Endothelial cell of hepatic sinusoid (primary cell): ENCODE measurements around the gene TREML1.

Experiments
- in situ Hi-C: cut with HindIII; loops from 2 replicates; pipeline ENCODE4 v1.10.0; 2017; ENCODE audit warnings: low sequenced_read_pairs

TREML1 gene

DNA sequence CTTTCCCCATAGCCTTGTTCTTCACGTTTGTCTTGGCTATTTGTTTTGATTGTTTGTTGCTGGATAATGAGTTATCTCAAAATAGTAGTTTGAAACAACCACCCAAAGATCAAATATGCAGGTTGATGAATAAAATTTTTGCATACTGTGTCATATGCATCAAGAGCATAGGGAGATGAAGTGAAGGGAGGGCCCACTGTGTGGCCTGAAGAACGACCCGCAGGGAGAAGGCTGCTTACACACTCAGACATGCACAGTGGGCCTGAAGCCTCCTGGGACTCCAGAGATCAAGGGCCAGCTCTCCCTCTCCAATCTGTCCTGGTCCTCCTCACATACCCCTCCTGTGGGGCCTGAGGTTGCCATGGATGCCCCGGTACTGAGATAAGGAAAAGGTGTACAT is 25.0 kb upstream of the TREML1 start:
- in situ Hi-C loops: loop anchor here (5.0 kb wide), 1 partner anchor 82 kb away; no protein-coding TSS in a partner anchor

DNA sequence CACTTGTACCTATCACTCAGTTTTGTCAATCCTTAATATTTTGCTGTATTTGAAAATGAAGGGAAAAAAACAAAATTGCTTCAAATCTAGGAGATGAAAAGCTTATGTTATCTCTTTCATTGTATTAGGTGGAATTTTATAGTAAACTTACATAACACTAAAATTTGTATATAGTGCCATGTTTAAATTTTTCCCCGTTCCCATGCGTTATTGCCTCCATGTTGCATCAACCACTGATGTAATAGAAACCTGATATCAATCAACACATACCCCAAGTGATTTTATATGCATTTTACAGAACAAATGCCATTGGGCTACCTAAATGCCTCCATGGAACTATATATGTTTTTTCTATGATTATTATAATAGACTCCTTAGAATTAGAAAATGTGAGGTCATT is 23.5 kb upstream of the TREML1 start:
- in situ Hi-C loops: loop anchor here (5.0 kb wide), 1 partner anchor 80 kb away; no protein-coding TSS in a partner anchor

DNA sequence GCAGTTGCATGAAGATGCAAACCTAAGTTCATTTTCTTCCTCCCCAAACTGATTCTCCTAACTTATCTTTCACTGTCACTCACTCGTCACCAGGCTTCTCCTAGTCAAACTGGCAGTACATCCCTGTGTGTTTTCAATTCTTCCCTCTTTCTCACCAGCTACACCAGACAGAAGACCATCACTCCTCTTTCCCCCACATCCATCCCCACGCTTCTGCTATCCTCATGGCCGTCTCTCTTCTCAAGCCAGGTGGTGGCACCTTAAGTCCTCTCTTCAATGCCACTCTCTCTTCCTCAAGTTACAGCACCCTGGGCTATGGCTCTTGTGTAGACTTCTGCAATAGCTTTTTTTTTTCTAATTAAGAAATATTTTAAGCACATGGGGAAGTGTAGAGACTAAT is 23.1 kb upstream of the TREML1 start:
- in situ Hi-C loops: loop anchor here (5.0 kb wide), 1 partner anchor 80 kb away; no protein-coding TSS in a partner anchor

DNA sequence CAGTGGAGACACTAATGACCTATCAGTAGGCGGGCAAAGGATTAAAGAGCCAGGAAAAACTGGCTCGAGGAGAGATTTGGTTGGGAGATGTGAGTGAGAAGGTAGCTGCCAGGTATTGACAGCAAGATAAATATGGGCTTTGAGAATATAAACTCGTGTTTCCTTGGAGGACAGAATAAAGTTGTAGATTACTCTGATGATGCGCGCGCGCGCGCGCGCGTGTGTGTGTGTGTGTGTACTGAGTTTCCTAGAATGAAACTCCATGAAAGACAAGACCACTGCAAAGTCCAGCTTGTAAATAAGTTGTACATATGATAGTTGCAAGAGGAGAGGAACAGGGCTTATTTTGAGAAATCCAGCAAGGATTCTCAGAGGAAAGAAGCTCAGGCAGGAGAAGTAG is 22.0 kb upstream of the TREML1 start:
- in situ Hi-C loops: loop anchor here (5.0 kb wide), 1 partner anchor 79 kb away; no protein-coding TSS in a partner anchor

DNA sequence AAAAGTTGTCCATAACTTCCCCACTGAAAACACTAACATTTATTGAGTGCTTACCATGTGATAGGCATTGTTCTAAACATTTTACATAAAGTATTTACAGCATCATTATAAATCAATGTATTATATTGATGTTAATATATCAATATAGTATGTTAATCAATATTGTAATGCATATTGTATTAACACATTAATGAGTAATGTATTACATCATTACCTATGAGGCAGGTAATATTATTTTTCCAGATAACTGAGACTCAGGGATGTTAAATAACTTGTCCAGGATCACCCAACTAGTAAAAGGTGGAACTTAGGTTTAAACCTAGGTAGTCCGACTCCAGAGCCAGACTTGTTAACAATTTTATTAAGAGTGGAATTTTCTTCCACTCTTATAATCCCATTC is 20.9 kb upstream of the TREML1 start:
- in situ Hi-C loops: loop anchor here (5.0 kb wide), 1 partner anchor 78 kb away; no protein-coding TSS in a partner anchor

DNA sequence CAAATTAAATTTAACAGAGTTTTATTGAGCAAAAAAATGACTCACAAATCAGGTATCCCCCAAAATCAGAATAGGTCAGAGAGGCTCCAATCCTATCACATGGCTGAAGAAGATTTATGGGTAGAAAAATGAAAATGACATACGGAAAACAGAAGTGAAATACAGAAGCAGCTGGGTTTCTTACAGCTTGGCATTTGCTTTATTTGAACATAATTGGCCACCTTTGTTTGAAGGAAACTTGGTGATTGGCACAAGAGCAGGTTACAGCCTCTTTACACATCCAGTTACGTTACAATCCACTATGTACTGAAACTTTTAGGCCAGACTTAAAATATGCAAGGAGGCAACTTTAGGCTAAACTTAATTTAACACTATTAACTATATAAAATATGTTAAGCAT is 20.5 kb upstream of the TREML1 start:
- in situ Hi-C loops: loop anchor here (5.0 kb wide), 1 partner anchor 77 kb away; no protein-coding TSS in a partner anchor

DNA sequence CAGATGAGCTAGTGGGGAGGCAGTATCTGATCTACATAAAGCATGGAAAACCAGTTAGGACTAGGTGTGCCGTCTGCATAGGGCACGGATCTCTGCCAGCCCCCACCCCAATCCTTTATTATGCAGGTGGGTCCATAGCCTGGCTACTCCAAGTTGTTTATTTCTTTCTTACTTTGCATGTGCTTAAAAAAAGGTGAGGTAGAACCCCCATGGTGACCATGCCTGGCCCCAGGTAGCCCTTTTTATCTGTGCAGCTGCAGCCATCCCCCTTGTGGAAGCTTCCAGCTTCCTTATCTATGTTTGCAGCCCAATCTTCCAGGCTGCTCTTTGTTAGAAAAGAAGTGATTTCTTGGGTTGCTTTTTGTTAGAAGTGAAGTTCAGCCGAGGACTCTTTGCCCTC is 17.8 kb upstream of the TREML1 start:
- in situ Hi-C loops: no loop called here

DNA sequence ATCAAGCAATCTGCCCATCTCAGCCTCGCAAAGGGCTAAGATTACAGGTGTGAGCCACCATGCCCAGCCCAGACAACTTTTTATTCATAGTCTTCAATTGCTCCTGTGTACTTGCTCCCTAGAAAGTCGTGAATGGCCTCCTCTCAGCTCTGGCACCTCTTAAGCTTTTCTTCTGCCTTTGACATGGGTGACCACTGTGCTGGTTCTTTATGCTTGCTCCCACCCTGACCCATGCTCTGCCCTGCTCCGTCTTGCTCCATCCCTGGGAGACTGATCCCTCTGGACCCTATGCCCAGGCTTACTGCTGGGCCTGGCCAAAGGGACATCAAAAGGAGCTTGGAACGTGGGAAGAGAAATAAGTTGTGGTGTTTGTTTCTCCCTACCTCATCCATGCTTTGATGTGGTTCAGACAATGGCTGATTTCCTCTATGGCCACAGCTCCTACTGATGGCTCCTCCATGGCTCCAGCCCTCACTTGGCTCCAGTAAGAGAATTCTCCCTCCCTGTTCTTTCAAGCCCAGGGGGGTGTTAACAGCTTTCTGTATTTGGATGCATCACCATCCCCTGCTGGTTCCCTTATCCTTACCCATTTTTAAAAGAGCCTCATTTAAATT is 16.5 kb upstream of the TREML1 start:
- in situ Hi-C loops: no loop called here

DNA sequence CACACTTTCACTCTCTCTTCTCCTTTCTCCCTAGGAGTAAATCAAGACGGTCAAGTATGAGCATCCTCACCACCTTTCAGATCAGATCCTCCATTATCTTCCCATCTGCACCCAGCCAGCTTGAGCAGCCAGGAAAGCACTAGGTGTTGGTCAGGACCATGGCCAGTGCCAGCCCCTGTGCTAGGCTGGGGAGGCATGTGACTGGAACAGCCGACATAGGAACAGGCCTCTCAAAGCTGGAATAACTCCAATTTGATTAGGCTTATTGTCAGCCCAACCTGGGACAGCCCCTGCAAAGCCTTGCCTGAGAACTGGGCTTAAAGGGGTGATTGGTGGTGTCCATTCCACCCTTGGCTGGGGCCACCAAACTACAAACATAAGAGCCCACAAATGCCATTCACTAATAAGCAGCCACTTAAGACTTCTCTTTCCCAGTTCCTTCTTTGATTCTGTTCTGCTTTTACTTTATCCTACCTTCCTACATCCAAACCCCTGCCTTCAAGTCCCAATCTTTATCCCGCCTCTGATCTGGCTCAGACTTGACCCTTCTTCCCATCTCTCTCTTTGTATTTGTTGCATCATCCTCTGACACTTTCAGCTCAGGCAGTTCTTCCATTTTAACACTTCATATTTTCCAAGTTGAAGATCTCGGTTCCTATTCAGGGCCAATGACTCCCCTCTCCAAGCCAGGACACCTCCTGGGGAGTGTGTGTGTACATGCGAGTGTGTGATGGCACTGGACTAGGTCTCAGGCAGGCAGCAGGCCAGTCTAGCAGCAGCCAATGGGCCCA is 13.2 kb upstream of the TREML1 start:
- in situ Hi-C loops: no loop called here

DNA sequence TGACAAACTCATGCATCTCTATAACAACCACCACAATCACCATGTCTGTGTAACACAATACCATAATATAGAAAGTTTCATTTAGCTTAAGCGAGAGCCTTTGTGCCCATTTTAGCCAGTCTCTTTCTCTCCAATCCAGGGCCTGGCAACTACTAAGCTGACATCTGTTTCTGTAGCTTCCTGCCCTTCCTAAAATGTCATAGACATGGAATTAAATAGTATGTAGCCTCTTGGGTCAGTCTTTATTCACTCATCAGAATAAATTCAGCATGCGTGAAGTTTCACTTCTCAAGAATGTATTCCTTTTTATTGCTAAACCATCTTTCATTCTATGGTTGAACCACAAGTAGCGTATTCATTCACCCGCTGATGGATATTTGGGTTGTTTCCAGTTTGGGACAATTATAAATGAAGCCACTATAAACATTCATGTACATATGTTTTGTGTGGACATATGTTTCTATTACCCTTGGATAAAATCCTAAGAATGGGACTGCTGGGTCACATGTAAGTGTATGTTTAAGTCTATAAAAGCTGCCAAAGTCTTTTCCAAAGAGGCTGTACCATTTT is 10.5 kb upstream of the TREML1 start:
- in situ Hi-C loops: no loop called here

DNA sequence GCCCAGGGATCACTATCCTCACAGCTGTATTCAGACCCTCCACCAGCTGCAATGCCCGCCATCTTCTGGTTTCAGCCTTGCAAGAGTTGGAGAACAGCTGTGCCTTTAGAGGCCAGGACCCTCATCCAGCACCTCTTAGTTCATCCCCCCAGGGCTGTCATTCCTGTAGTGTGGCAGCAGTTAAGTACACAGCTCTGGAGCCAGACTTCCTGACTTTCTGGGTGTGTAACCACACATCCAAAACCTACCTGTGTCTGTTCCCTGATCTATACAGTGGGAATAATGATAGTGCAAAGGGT is 9.2 kb upstream of the TREML1 start:
- in situ Hi-C loops: no loop called here

DNA sequence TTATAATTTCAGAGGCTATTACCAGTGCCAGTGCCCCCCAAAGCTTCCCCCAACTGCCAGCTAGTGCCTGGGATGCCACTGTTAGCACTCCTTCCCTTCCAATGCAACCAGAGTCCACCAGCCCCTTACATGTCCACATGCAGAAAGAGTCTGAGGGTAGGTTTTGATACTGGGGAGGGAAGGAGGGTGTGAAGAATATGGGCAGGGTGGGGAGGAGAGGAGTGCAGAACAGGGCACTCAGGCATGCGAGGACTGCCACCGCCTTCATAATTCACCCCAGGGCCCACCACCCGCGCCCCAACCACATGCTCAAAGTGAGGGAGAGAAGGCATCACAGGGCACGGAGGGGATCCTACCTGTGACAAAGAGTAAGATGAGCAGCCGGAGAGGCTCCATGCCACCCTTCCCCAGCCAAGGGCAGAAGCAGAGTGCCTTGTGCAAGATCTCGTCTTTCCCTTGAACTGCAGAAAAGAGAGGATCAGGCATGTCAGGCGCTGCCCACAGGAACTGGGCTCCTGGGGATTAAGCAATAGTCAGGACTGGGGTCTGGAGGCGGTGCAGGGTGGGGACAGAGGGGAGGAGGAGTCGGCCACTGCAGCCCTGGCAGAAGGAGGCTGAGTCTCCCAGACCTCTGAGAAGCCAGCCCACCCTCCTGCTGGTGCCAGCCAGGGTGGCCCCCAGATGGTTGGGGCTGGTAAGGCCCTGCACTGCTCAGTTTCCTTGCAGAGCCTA is 8.7 kb upstream of the TREML1 start, which contains the start of gene TREM2:
TREM2 (minus strand) TSS at position 430 of the 732 bp plus-strand sequence; CDS start at position 396, 34 bp downstream.
- in situ Hi-C loops: no loop called here

DNA sequence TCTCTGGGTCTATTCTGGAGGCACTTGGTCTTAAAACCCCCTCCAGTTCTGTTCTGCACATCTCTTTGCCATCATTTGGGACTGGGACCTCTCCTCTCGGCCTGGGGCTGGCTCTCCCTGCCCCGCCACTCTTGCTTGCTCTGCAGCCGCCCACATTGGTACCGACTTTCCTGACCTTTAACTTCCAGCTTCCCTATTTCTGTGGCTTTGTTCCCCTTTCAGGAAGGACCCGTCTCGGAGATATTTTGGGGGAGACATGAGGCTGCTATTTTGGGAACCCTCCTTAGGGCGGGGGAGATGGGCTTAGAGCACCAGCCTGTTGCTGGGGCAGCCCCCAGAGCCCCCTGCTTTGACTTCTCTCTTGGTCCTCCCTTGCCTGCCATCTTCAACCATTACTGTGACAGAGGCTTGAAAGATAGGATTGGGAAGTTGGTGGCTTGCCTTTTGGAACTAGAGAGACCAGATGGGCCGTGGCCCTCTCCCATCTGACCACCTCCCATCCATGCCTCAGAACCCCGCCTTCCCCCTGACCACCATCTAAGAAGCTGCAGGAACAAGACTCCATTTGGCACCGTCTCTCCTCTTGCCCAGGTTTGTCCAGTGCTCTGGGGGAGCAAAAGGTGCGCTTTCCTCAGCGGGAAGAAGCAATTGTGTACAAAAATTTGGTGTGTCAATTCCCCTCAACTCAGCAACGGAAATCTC is 7.9 kb upstream of the TREML1 start:
- in situ Hi-C loops: no loop called here

DNA sequence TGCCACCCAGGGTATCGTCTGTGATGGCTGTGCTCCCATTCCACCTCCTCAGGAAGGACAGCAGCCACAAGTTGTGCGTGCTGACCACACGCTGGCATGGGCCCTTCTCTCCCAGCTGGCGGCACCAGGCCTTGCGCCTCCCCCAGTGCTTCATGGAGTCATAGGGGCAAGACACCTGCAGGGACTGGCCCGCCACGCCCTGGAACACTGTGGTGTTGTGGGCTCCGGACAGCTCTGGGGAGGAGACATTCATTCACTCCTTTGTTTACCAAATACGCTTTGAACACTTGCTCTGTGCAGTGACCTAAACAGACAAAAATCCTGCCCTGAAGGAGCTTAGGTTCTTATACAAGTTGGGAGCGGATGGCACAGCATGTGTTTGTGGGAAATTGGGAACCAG is 7.2 kb upstream of the TREML1 start:
- in situ Hi-C loops: no loop called here

DNA sequence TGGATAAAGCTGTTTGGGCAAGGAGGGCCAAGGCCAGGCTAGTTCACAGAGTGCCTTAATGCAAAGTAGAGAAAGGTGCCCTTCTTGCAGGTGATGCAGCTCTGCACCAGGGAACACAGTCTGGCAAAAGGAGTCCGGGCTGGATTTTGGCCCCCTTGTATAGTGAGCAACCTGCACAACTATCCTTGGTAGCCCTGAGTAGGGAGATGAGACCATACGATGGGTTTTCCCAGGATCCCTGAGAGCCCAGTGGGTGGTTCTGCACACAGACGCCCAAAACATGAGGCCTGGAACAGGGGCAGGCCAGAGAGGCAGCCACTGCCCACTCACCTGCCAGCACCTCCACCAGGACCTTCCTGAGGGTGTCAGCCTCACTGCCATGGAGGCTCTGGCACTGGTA is 6.8 kb upstream of the TREML1 start:
- in situ Hi-C loops: no loop called here

DNA sequence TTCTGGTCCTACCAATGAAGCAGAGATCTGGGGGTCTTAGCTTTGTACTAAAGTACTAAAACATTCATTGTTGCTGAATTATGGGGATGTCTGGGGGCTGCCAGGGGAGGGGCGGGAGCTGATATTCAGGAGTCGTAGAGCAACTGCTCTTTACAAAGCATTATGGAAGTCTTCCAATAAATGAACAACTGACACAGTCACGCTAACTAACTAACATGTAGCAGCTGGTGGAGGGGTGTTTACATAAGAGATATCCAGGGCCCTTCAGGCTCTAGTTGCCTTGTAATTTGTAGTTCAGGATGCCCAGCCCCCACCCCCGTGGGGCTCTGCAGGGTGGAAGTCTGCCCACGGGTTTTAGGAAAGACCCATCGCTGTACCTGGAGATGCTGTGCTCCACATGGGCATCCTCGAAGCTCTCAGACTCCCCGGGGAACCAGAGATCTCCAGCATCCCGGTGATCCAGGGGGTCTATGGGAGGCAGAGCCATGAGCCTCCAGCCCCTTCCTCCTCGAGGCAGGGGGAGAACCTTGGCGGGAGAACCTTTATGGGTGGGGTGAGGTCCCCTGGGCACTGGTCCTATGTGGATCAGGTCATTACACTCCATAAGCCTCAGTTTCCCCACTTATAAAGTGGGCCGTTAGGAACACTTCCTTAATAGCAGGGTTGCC is 5.4 kb upstream of the TREML1 start:
- in situ Hi-C loops: no loop called here

DNA sequence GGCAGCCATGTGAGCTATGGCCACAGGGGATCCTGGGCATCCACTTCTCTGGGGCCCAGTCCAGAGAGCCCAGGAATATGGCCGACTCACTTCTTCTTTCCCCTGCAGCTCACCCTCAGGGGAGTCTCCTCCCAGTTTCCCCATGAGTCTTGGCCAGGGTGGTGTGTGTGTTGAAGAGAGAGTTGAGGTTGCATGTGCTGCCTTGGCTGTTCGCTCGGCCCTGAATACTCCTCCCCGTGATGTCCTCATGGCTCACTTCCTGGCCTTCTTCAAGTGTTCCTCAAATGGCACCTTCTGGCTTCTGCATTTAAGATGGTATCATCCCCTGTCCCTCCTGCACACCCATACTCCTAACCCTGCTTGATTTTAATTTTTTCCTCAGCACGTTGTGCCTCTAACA is 3.2 kb upstream of the TREML1 start:
- in situ Hi-C loops: no loop called here

DNA sequence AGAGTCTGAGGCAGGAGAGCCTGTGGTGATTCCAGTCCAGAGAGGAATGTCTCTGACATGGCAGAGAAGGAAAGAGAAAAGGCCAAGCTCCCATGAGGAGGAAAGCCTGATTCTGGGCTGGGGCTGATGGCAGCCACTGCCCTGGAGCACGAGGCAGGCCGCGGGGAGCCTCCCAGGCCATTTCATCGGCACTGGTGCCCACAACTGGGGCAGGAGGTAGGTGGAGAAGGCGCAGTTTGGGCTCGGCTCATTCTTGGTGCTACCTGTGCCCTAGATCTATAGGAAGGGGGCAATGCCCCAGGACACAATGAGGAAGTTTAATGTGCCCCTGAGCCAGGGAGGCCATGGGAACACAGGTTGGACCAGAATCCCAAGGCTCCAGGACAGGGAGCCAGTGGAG is 2.6 kb upstream of the TREML1 start:
- in situ Hi-C loops: no loop called here

DNA sequence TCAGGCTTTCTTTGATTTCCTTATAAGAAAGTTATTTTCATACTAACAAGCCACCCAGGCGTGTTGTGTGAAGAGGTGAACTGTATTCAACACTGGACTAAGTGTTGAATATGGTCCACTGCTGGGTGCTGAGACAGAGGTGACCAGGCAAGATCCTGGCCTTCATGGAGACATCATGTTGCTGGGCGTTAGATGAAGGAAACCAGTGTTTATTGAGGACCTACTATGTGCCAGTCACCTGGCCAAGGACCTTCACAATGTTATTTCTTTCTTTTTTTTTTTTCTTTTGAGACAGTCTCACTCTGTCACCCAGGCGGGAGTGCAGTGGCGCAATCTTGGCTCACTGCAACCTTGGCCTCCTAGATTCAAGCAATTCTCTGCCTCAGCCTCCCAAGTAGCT is 1.9 kb upstream of the TREML1 start:
- in situ Hi-C loops: no loop called here

DNA sequence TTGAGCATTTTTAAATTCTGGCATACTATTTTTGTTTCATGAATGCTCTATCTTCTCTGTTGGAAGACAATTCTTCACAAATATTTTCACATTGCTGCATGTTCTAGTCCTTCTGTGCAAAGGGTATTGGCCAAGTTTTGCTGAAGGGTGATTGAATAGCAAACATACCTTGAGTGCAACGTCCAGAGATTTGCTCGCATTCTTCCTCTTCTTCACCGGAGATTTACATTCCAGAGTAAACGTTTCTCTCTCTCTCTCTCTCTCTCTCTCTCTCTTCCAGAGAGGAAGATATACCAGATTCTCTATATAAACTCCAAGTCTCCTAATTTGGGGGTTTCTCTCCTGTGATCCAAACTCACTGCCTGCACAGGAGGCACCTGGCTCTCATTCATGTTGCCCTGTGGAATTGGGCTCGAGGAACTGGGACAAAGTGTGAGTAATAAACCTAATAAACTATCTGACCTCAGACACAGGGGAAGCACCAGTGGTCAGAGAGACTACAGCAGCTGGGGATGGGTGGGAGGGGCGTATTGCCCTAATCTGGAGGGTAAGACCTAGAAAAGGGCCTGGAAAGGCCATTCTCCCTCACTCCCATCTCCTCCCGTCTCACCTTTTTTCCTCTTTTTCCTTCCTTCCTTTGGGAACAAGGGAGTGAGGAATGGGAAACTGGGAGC is 1.1 kb upstream of the TREML1 start:
- in situ Hi-C loops: no loop called here
